ENCODE measurements around the gene LZIC. TPM values are rescaled to one million over a fixed set of nuclear protein-coding genes. Genes with fewer than 3 reads are reported as not detected.

LZIC gene
- total and polyA plus RNA-seq, 11 donors = 18.5 to 37.7 (median 34.3) TPM

DNA sequence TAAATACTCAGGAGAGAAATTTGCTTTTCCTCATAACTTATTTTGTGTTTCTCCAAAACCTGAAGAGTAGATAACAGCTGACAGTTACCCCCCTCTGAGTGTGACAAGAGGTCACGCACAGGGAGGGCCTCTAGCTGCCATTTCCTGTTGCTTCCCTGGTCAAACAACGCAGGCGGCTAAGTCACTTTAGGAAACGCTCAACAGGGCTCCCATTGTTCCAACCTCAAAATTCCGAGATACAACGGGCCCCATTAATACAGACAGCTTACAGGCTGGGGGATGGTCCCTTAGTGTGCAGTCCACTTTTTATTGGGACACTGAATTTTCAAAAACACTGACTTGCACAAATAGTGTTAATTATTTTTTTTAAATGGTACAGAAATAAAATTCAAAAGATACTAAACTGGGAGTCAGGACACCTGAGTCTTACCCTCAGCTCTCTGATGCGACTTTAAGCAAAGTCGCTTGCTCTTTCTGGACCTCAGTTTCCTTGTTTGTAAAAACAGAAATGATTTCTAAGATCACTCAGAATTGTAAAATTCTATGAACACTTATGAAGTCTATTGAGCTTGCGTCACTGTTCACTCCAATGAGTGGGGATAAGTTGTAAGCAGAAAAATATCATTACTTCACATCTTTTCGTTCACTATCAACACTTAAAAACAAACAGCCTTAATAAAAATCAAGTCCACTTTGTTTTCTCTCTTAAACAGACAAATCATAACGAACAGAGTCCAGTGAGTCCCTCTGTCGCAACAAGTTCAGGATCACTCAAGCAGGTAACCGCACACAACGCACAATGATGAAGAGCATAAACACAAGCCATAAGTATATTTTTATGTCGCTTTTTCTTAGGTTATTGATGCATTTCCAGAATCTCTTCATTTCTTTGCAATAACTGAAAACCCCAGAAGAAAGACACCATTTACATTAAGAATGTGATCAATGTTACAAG lies 13.5 kb downstream of the LZIC start:
- H3K4me1 ChIP-seq = peaks cover 0 to 5% (median 0%) of the 10 kb centered on the region in 12 donors
- H3K27ac ChIP-seq = peak overlapping the region in 7 of 12 donors; percentile 6 to 50 (median 14)
- TF ChIP-seq, protein P1, sequence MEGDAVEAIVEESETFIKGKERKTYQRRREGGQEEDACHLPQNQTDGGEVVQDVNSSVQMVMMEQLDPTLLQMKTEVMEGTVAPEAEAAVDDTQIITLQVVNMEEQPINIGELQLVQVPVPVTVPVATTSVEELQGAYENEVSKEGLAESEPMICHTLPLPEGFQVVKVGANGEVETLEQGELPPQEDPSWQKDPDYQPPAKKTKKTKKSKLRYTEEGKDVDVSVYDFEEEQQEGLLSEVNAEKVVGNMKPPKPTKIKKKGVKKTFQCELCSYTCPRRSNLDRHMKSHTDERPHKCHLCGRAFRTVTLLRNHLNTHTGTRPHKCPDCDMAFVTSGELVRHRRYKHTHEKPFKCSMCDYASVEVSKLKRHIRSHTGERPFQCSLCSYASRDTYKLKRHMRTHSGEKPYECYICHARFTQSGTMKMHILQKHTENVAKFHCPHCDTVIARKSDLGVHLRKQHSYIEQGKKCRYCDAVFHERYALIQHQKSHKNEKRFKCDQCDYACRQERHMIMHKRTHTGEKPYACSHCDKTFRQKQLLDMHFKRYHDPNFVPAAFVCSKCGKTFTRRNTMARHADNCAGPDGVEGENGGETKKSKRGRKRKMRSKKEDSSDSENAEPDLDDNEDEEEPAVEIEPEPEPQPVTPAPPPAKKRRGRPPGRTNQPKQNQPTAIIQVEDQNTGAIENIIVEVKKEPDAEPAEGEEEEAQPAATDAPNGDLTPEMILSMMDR (IDR thresholded peaks at IDR 0.05) = no peak
- TF ChIP-seq POLR2A (IDR thresholded peaks at IDR 0.05) = no peak
- intact Hi-C loops (cut with DNase I) = loop anchor here in 1 of 10 donors (10.0 kb wide), 1 partner anchor 55 kb away; no protein-coding TSS in a partner anchor
- 66 to 77% (median 69%) methylated on average over 15 of the region's 15 CpGs for WGBS, 4 donors
- DNase-seq = no peak
- H3K4me3 ChIP-seq = no peak overlapping the region
- no peaks in the 10 kb centered on the region for H3K27me3 ChIP-seq
- peak in 1 of 4 donors; percentile 78 for ATAC-seq
- peaks cover 0 to 86% (median 55%) of the 10 kb centered on the region in 9 donors for H3K36me3 ChIP-seq
- H3K9me3 ChIP-seq = no peaks in the 10 kb centered on the region

DNA sequence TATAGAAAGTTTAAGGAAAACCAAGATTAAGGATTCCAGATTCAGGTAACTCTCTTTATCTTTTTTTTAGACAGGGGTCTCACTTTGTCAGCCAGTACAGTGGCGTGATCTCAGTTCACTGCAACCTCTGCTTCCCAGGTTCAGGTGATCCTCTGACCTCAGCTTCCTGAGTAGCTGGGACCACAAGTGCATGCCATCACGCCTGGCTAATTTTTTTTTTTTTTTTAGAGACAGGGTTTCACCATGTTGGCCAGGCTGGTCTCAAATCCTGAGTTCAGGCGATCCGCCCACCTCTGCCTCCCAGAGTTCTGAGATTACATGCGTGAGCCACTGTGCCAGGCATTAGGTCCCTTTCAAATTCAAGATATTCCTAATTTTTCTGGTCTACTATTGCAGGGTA lies 15.9 kb downstream of the LZIC start:
- Histone ChIP-seq H3K4me1 (peaks cover 0 to 11% (median 0%) of the 10 kb centered on the region in 12 donors), H3K4me3 (no peak overlapping the region), H3K9me3 (no peaks in the 10 kb centered on the region), H3K36me3 (peaks cover 0 to 63% (median 35%) of the 10 kb centered on the region in 9 donors), H3K27me3 (no peaks in the 10 kb centered on the region), H3K27ac (no peak overlapping the region)
- WGBS, 4 donors = 91 to 95% (median 93%) methylated on average over 5 of the region's 5 CpGs
- ATAC-seq (no peak), DNase-seq (no peak)
- intact Hi-C loops (cut with DNase I) = no loop called here
- TF ChIP-seq POLR2A (IDR thresholded peaks at IDR 0.05) = no peak
- TF ChIP-seq, protein P1 (IDR thresholded peaks at IDR 0.05) = no peak

- peaks cover 0 to 14% (median 0%) of the 10 kb centered on the region in 9 donors for H3K36me3 ChIP-seq
- H3K4me3 ChIP-seq = no peak overlapping the region
- WGBS, 4 donors = 41 to 50% (median 45%) methylated on average over 5 of the region's 5 CpGs
- intact Hi-C loops (cut with DNase I) = no loop called here
- DNase-seq (peak in 1 of 5 donors; percentile 38), ATAC-seq (peak; percentile 73 to 92 (median 78))
- no peaks in the 10 kb centered on the region for H3K9me3 ChIP-seq
- TF ChIP-seq, protein P1 (IDR thresholded peaks at IDR 0.05) = no peak
- TF ChIP-seq POLR2A (IDR thresholded peaks at IDR 0.05) = no peak
- peaks cover 0 to 12% (median 0%) of the 10 kb centered on the region in 12 donors for H3K4me1 ChIP-seq
- H3K27ac ChIP-seq = peak overlapping the region in 8 of 12 donors; percentile 11 to 56 (median 27)
- H3K27me3 ChIP-seq = no peaks in the 10 kb centered on the region
Observed at GRCh38 chr1:9922342-9922741, 20.8 kb downstream of the LZIC start.

GRCh38 chr1:9920606-9921005 lies 22.6 kb downstream of the LZIC start:
- H3K9me3 ChIP-seq = no peaks in the 10 kb centered on the region
- no peak for TF ChIP-seq POLR2A (IDR thresholded peaks at IDR 0.05)
- TF ChIP-seq, protein P1 (IDR thresholded peaks at IDR 0.05) = no peak
- ATAC-seq = no peak
- no peaks in the 10 kb centered on the region for H3K36me3 ChIP-seq
- DNase-seq = no peak
- WGBS, 4 donors = 90 to 96% (median 95%) methylated on average over 5 of the region's 5 CpGs
- intact Hi-C loops (cut with DNase I) = no loop called here
- H3K4me3 ChIP-seq = no peak overlapping the region
- peaks cover 0 to 12% (median 0%) of the 10 kb centered on the region in 12 donors for H3K4me1 ChIP-seq
- H3K27ac ChIP-seq = no peak overlapping the region
- H3K27me3 ChIP-seq = no peaks in the 10 kb centered on the region
